Measurements from ENCODE around the gene IPO8.

- TF ChIP-seq CTCF (IDR thresholded peaks at IDR 0.05; ENCODE audit: insufficient read depth, low read length) (no peak), POLR2AphosphoS5 (IDR thresholded peaks at IDR 0.05; ENCODE audit: low read depth) (no peak)
Observed at GRCh38 chr12:30694412-30695198, 1.1 kb downstream of the IPO8 start.
